Esophagus squamous epithelium (tissue), 4 donors: ENCODE data around the gene GSG1.

Experiments used
- CTCF ChIP-seq, 6 experiments: fragments of 450-650 bp in 4 of 6; fragments of 200-600 bp in 2 of 6; sonication (generic) in 2 of 6; IDR thresholded peaks; one replicate each; pipeline ENCODE4 v1.5.1; 2016 to 2019; ENCODE audit warnings: antibody characterized with exemption in 6 of 6, mild to moderate bottlenecking in 4 of 6, moderate library complexity in 4 of 6
- POLR2A ChIP-seq, 4 donors: fragments of 450-650 bp; IDR thresholded peaks; one replicate each; pipeline ENCODE4 v1.6.1; 2017; ENCODE audit warnings: antibody characterized with exemption in 4 of 4, mild to moderate bottlenecking in 4 of 4, moderate library complexity in 3 of 4

DNA sequence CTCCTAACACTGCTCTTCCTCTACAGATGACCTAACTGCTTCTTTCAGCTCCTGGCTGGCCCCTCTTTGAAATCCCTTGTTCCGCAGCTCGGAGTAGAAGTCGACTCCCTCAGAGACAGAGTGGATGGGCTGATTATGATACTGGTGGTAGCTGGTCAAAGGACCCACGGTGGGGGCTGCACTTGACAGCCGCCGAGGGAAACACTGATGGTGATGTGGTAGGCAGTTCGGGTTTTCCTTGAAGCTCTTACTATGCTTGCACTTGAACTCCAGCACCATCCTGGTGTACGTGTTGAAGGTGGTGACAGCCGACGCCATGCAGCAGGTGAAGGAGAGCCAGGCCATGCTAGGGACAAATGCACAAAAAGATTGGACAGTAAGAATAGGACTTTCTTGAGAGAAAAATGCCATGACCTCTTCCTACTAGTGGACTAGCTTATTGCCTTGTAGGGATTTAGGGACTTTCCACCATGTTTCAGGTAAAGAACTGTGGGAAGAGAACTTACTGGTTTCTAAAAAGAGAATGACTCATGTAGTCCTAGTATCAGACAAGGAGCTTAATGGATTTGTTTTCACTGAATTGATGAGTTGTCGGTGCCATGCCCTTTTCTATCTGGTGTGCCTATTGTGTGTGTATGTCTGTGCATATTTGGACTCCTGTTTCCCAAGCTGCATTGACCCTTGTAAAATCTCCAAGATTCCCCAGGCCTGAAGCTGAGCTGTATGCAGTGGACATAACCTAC is 18.4 kb downstream of the GSG1 start:
- TF ChIP-seq CTCF (IDR thresholded peaks at IDR 0.05) (no peak), POLR2A (IDR thresholded peaks at IDR 0.05) (no peak)
